BLaER1 (cell line): ENCODE measurements around the gene CD46.
"Not testable (repeated sequence)": the region's sequence is repeated elsewhere in the genome, so short reads cannot be mapped to it uniquely, and the experiment has no call there.

ENCODE experiments used
- H3K27ac ChIP-seq: shearing (Covaris generic); formaldehyde crosslinking; 2 replicates; pipeline ENCODE4 v1.8.1; 2022
- H3K27me3 ChIP-seq: shearing (Covaris generic); formaldehyde crosslinking; 2 replicates; pipeline ENCODE4 v1.8.1; 2022
- H3K36me3 ChIP-seq: shearing (Covaris generic); formaldehyde crosslinking; 2 replicates; pipeline ENCODE4 v1.8.1; 2022
- H3K4me1 ChIP-seq: shearing (Covaris generic); formaldehyde crosslinking; 2 replicates; pipeline ENCODE4 v1.8.1; 2022
- H3K4me2 ChIP-seq: shearing (Covaris generic); formaldehyde crosslinking; 2 replicates; pipeline ENCODE4 v1.8.1; 2022
- H3K4me3 ChIP-seq: shearing (Covaris generic); formaldehyde crosslinking; 2 replicates; pipeline ENCODE4 v1.8.1; 2022
- H3K9ac ChIP-seq: shearing (Covaris generic); formaldehyde crosslinking; 2 replicates; pipeline ENCODE4 v1.8.1; 2022
- H3K9me3 ChIP-seq: shearing (Covaris generic); formaldehyde crosslinking; 2 replicates; pipeline ENCODE4 v1.8.1; 2022
- H4K20me1 ChIP-seq: shearing (Covaris generic); formaldehyde crosslinking; 2 replicates; pipeline ENCODE4 v1.8.1; 2022
- Cebpa-rat ChIP-seq: shearing (Covaris generic); IDR thresholded peaks from 2 replicates; pipeline ENCODE4 v1.8.1; 2022

Gene CD46

GRCh38 chr1:207751790-207752455 is at the start of gene CD46:
TSS of gene CD46 (plus strand) at chr1:207752054. CDS start at chr1:207752213, 159 bp downstream.
- Histone ChIP-seq H3K36me3 (peaks cover 2% of the 10 kb centered on the region; the same call in 1 of the 2 replicates), H3K4me1 (peaks cover 27% of the 10 kb centered on the region), H3K4me3 (peak within 1 kb of the TSS; percentile 96), H3K4me2 (peak within 1 kb of the TSS; percentile 93), H3K27me3 (no peaks in the 10 kb centered on the region), H3K9me3 (no peaks in the 10 kb centered on the region), H3K9ac (peak within 1 kb of the TSS; percentile 90), H4K20me1 (peaks cover 47% of the 10 kb centered on the region), H3K27ac (peak within 1 kb of the TSS; percentile 76)
- no peak for TF ChIP-seq Cebpa-rat

- Histone ChIP-seq H3K4me2 (no peak overlapping the region), H3K9me3 (no peaks in the 10 kb centered on the region), H4K20me1 (no peaks in the 10 kb centered on the region), H3K4me1 (peaks cover 14% of the 10 kb centered on the region), H3K27me3 (no peaks in the 10 kb centered on the region), H3K9ac (no peak overlapping the region), H3K27ac (no peak overlapping the region), H3K4me3 (no peak overlapping the region), H3K36me3 (no peaks in the 10 kb centered on the region)
- TF ChIP-seq Cebpa-rat: no peak
Measured at GRCh38 chr1:207702317-207702716, 49.5 kb upstream of the CD46 start.

GRCh38 chr1:207703712-207704111 is 48.1 kb upstream of the CD46 start:
- no peak for TF ChIP-seq Cebpa-rat
- Histone ChIP-seq H4K20me1 (no peaks in the 10 kb centered on the region), H3K27me3 (no peaks in the 10 kb centered on the region)

GRCh38 chr1:207708004-207708403 is 43.9 kb upstream of the CD46 start:
- not testable (repeated sequence) for H4K20me1 ChIP-seq, H3K4me3 ChIP-seq, H3K27me3 ChIP-seq, H3K4me1 ChIP-seq, H3K9ac ChIP-seq, H3K27ac ChIP-seq, H3K36me3 ChIP-seq, H3K9me3 ChIP-seq
- peak overlapping the region; percentile 27; the same call in 1 of the 2 replicates for H3K4me2 ChIP-seq

More at GRCh38 chr1:207703712-207704111, 48.1 kb upstream of the CD46 start:
- no peak overlapping the region for H3K9ac ChIP-seq
- no peak overlapping the region for H3K4me3 ChIP-seq
- no peak overlapping the region for H3K27ac ChIP-seq
- peaks cover 8% of the 10 kb centered on the region for H3K4me1 ChIP-seq
- H3K9me3 ChIP-seq: no peaks in the 10 kb centered on the region
- H3K36me3 ChIP-seq: no peaks in the 10 kb centered on the region
- no peak overlapping the region for H3K4me2 ChIP-seq

GRCh38 chr1:207711285-207711684 is 40.6 kb upstream of the CD46 start:
- Histone ChIP-seq H3K9ac (no peak overlapping the region), H3K27me3 (no peaks in the 10 kb centered on the region), H3K4me1 (peaks cover 7% of the 10 kb centered on the region; the same call in 1 of the 2 replicates)

GRCh38 chr1:207712701-207713100 is 39.2 kb upstream of the CD46 start:
- not testable (repeated sequence) for H3K27ac ChIP-seq, H3K4me1 ChIP-seq, H3K27me3 ChIP-seq, H3K4me2 ChIP-seq, H3K36me3 ChIP-seq, H3K9ac ChIP-seq, H3K4me3 ChIP-seq, H4K20me1 ChIP-seq
- peaks cover 17% of the 10 kb centered on the region for H3K9me3 ChIP-seq

More at GRCh38 chr1:207711285-207711684, 40.6 kb upstream of the CD46 start:
- Histone ChIP-seq H4K20me1 (no peaks in the 10 kb centered on the region), H3K4me2 (no peak overlapping the region), H3K27ac (no peak overlapping the region), H3K36me3 (no peaks in the 10 kb centered on the region), H3K4me3 (no peak overlapping the region), H3K9me3 (peaks cover 17% of the 10 kb centered on the region)
- TF ChIP-seq Cebpa-rat: no peak

- Histone ChIP-seq H3K9me3 (peaks cover 17% of the 10 kb centered on the region), H3K4me1 (no peaks in the 10 kb centered on the region), H3K36me3 (no peaks in the 10 kb centered on the region), H3K9ac (no peak overlapping the region), H4K20me1 (no peaks in the 10 kb centered on the region), H3K27me3 (no peaks in the 10 kb centered on the region), H3K27ac (no peak overlapping the region), H3K4me3 (no peak overlapping the region), H3K4me2 (no peak overlapping the region)
- no peak for TF ChIP-seq Cebpa-rat
Measured at GRCh38 chr1:207713529-207713928, 38.3 kb upstream of the CD46 start.

- Histone ChIP-seq H3K4me1 (no peaks in the 10 kb centered on the region), H3K27me3 (no peaks in the 10 kb centered on the region), H3K4me2 (no peak overlapping the region), H3K36me3 (no peaks in the 10 kb centered on the region), H4K20me1 (no peaks in the 10 kb centered on the region), H3K9me3 (peaks cover 9% of the 10 kb centered on the region), H3K27ac (no peak overlapping the region), H3K9ac (no peak overlapping the region), H3K4me3 (no peak overlapping the region)
- no peak for TF ChIP-seq Cebpa-rat
Measured at GRCh38 chr1:207719234-207719633, 32.6 kb upstream of the CD46 start.

GRCh38 chr1:207728200-207728858 is 23.5 kb upstream of the CD46 start:
- not testable (repeated sequence) for H3K36me3 ChIP-seq, H4K20me1 ChIP-seq, H3K9ac ChIP-seq, H3K27ac ChIP-seq, H3K4me1 ChIP-seq, H3K4me3 ChIP-seq, H3K4me2 ChIP-seq, H3K27me3 ChIP-seq
- peaks cover 13% of the 10 kb centered on the region for H3K9me3 ChIP-seq

GRCh38 chr1:207737503-207738157 is 14.2 kb upstream of the CD46 start:
- not testable (repeated sequence) for H3K4me2 ChIP-seq

GRCh38 chr1:207738158-207738659 is 13.6 kb upstream of the CD46 start:
- not testable (repeated sequence) for H3K27ac ChIP-seq, H3K9me3 ChIP-seq, H3K4me1 ChIP-seq, H4K20me1 ChIP-seq, H3K36me3 ChIP-seq, H3K27me3 ChIP-seq, H3K4me3 ChIP-seq, H3K4me2 ChIP-seq, H3K9ac ChIP-seq

More at GRCh38 chr1:207737503-207738157, 14.2 kb upstream of the CD46 start:
- H3K4me1 ChIP-seq, H4K20me1 ChIP-seq, H3K27ac ChIP-seq, H3K9me3 ChIP-seq, H3K4me3 ChIP-seq, H3K27me3 ChIP-seq, H3K9ac ChIP-seq, H3K36me3 ChIP-seq: not testable (repeated sequence)
